HPDE6-E6E7 (cell line): ENCODE measurements around the gene OTUD5.
A peak's percentile ranks its signal among the peaks of the same experiment; 100 is the strongest.

Source experiments
- DNase-seq: peaks from one replicate; pipeline ENCODE4 v3.0.0; 2011; ENCODE audit warnings: missing footprints; ENCODE audit errors: extremely low spot score

Gene OTUD5

DNA sequence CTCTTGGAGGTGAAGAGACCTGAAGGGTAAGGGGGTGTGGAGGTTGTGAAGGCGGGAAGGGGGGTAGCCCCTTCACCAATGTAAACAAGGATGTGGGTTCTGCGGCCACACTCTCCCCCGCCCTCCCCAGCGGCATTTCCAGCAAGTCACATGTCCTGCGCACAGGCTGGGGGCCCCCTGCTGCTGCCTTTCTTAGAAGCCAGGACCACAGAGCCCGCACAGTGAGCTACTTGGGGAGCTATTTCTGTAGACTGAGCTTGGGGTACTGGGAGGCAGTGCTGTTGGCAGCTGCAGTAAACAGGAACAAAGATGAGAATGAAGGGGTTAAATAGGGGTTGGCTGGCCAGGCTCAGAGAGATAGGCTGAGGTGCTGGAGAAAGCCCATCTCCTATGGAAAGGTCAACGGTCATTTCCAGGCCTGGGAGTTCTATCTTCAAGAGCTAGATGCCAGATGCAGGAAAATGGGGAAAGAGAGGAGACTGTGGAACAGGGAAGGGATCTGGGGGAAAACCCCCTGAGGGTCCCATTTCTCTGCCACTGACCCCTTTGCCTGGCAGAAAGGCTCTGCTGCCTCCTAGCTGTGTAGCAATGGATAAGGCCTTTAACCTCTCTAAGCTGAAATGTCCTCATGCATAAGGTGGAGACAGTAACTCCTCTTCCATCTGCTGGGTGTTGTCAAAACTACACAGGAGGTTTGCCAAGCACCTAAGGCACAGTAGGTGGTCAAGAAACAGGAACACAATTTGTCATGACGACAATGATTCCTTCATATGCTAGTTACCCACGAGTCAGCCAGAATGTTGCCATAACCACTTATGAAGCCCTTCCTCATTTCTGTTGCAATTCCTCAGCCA is 20.1 kb downstream of the OTUD5 start:
- DNase-seq = no peak

GRCh38 chrX:48936429-48937053 is 20.9 kb downstream of the OTUD5 start:
- no peak for DNase-seq

DNA sequence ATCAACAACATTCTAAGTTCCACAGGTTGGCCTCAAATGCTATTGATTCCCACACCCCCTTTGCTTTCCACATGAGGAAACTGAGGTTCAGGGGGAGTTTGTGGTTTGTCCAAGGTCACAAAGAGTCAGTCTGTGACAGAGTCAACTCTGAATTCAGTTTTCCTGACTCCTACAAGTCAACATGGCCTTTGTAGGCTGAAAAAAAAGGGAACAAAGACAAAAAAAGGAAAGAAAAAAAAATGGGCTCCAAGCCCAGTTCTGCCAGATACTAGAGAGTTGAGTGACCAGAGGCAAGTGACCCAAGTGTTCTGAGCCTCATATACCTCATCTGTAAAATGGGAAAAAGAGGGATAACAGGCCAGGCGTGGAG is 22.1 kb downstream of the OTUD5 start:
- no peak for DNase-seq

- no peak for DNase-seq
Measured at GRCh38 chrX:48934581-48935300, 22.7 kb downstream of the OTUD5 start.

DNA sequence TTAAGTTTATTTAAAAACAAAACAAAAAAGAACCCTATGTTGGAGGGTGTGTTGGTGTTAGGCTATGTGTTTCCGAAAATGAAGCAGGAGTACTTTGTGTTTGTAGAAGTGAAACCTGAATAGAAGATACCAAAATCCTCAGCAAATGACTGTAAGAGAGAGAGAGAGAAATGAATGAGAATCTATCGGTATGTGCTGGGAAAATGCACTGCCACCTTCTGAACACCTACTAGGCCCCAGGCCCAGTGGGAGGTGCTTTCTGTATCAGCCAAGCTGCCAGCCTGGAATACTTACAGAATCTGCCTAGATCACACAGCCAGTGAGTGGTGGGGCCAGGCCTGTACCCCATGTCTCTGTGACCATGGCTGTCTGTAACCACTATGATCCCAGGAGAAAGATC is 23.6 kb downstream of the OTUD5 start:
- DNase-seq = no peak

- no peak for DNase-seq
Measured at GRCh38 chrX:48927736-48928382, 29.5 kb downstream of the OTUD5 start.

GRCh38 chrX:48927123-48927522 is 30.3 kb downstream of the OTUD5 start:
- no peak for DNase-seq

DNA sequence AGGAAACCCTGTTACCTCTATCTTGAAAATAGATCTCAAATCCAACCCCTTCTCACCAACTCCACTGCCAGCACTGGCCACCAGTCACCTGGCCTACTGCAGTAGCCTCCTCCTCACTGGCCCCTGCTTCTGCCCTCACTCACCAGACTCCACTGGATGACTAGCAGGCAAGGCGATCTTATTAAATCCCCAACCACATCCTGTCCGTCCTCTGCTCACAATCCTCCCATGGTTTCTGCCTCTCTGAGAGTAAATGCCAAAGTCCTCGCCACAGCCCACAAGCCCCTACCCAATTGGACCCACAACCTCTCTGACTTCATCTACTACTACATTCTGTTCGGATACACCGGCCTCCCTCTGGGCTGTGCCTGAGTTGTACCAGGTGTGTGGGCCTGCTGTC is 33.1 kb downstream of the OTUD5 start:
- no peak for DNase-seq

DNA sequence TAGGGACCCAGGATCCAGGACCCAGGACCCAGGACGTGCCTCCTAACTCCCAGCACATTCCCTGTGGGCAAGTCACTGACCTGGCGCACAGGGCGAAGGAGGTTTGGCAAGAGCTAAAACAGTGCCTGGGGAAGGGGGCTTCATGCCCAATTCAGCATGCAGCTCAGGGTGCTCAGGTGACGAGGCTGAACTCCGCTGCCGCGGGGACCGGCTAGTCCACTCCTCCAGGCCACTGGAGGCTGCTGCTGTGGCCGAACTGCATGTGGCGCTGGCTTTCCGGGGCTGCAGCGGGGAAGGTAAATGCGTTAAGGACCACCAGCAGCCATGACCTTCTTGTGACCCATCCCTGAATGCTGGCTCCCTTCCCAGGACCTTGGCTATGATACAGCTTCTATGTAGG is 33.6 kb downstream of the OTUD5 start:
- DNase-seq = no peak

GRCh38 chrX:48920718-48921104 is 36.7 kb downstream of the OTUD5 start:
- DNase-seq = no peak

GRCh38 chrX:48919947-48920717 is 37.3 kb downstream of the OTUD5 start:
- no peak for DNase-seq

DNA sequence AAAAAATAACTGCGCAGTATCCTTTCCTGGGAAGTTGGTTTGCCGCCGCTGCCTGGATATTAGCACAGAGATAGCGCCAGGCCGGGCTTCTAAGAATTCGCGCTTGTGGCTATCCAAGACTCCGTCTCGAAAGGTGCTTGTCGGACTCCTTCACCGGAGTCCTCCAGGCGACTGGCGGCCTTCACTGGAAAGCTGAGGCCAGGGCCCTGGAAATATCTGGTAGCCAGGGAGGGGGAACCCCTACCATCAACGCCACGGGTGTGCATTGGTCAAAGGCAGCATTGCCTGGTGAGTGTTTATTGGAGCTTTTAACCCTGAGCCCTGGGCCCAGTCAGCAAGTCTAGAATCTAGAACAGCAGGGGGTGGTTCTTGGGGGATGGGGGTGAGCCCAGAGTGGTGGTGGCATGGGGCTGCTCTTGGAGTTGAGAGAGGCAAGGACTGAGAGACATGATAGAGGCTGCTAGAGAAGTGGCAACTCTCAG is 38.0 kb downstream of the OTUD5 start:
- no peak for DNase-seq

DNA sequence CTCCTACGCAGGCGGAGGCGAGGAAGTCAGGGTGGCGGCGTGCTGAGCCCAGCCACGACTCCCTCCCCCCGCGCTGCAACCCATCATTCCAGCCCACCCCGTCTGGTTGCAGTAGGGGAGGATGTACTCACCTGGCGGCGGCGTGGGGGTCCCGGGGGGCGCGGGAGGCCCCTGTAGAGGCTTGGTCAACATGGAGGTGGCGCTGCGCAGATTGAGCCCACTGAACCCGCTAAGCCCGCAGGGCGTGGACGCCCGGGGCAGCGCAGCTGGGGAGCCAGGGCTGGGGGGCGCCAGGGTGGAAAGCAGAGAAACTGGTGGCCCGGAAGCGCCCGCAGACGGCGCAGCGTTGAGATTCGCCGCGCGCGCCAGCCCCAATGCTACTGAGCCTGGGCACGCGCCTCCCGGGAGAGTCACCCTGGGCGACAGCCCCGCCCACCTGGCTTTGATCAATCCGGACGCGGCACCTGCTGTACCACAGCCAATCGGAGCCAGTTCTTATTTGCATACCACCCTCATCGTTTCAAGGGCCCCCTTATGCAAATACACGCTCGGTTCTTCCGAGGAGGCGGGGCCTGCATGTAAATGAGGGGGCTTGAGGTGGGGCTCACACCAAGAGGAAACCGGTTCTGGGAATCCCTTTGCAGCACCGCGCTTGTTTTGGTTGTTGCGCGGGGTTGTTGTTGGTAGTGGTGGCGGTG is 38.6 kb downstream of the OTUD5 start, which contains the start of gene PIM2:
PIM2 (minus strand) TSS at position 382 of the 698 bp plus-strand sequence; CDS start at position 192, 190 bp downstream.
- peak; percentile 74 for DNase-seq

DNA sequence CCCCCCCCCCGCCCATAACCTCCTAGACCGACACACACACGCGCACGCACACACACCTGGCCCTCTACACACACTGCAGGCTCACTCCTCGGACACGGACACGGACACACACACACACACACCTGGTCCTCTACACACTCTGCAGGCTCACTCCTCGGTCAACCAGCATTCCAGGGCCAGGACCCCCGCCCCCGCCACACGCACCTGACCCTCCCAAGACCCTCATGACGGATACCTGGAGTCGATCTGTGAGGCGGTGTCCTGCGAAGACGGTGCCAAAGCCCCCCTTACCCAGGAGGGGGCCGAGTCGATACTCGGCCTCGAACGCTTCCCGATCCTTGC is 39.1 kb downstream of the OTUD5 start:
- DNase-seq = no peak

GRCh38 chrX:48917139-48918001 is 40.0 kb downstream of the OTUD5 start:
- peak; percentile 70 for DNase-seq

GRCh38 chrX:48914593-48915493 is 42.6 kb downstream of the OTUD5 start:
- no peak for DNase-seq

DNA sequence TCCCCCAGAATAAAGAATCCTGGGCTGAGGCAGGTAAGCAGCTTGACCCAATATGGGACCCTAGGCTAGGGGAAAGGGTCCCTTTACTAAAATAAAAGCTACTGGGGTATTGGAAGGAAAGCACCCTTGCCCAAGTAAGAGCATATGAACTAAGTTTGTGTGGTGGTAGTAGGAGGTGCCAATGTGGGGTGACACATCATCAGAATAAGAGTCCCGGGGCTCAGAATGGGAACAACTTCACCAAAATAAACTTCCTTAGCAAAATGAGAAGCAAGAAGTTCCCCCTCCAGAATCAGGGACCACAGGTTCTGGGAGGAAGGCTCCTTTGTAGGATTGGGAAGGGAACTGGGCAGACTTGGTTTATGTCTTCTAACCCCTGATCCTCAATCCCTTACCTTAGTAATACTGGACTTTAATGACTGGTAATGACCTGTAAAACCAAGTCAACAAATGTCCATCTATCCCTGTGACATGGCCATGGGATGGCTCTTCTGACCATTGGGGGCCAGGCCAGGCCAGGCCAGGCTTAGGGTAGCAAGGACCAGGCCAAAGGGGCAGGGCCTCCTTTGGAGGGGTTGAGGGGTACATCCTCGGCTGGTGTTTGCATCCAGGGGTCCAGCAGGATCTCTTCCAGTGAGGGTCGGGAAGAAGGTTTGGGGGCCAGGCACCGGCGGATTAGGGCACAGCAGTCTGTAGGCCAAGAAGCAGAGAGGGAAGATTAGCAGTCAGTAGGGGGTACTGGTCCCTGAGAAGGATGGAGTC is 43.6 kb downstream of the OTUD5 start:
- DNase-seq = no peak
